ENCODE data around the gene DNAJB2.

DNA sequence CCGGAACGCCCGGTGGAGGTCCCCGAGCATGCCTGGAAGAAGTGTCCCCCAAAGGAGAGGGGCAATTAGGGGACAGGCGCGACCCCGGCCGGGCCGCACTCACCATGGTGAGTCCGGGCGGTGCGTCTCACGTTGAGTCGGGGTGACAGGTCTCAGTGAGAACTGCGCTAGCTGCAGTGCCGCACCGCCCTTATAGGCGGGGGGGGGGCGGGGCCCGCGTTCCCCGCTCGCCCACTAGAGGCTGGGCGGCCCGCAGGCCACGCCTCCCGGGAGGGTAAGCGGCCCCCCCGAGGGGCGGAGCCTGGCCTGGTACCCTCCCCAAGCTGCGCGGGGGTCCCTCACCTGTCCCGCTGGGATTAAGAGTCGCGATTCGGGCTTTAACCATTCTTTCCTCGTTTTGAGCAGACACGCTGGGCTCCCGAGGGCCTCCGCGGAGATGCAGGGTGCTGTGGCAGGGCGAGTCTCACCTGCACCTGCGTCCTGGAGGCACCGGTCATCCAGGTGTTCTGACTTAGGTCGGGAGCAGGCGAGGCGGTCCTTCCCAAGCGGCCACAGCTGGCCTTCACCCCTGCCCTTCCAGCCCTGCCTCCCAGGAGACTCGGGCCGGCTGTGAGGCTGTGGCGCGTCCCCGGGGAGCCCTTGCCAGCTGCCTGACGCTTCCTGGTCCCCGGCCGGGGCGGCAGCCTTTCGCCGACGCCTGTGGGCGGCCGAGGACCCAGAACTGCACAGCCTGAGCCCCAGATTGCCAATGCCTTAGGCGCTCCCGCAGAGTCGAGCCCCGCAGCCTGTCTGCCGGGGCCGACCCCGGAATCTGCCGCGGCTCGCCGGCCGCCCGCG lies 25.2 kb upstream of the DNAJB2 start, which contains the start of gene TUBA4A:
- TF ChIP-seq POLR2A (IDR thresholded peaks at IDR 0.05), result peak; percentile 83
- TF ChIP-seq, protein P1, sequence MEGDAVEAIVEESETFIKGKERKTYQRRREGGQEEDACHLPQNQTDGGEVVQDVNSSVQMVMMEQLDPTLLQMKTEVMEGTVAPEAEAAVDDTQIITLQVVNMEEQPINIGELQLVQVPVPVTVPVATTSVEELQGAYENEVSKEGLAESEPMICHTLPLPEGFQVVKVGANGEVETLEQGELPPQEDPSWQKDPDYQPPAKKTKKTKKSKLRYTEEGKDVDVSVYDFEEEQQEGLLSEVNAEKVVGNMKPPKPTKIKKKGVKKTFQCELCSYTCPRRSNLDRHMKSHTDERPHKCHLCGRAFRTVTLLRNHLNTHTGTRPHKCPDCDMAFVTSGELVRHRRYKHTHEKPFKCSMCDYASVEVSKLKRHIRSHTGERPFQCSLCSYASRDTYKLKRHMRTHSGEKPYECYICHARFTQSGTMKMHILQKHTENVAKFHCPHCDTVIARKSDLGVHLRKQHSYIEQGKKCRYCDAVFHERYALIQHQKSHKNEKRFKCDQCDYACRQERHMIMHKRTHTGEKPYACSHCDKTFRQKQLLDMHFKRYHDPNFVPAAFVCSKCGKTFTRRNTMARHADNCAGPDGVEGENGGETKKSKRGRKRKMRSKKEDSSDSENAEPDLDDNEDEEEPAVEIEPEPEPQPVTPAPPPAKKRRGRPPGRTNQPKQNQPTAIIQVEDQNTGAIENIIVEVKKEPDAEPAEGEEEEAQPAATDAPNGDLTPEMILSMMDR (IDR thresholded peaks at IDR 0.05), result peak in 2 of 3 donors; percentile 25 to 27
